H9 (cell line): ENCODE measurements around the gene KDM4C. TPM values are rescaled to one million over a fixed set of nuclear protein-coding genes. Genes with fewer than 3 reads are reported as not detected.

Experiments used
- DNase-seq: peaks from one replicate; pipeline ENCODE4 v3.0.0-alpha.2; 2017
- H2AFZ ChIP-seq: one replicate; pipeline ENCODE4 v1.6.1; 2013; ENCODE audit warnings: mild to moderate bottlenecking, low read length, control low read depth, moderate library complexity
- H2AK5ac ChIP-seq: 2 replicates; pipeline ENCODE4 v1.6.1; 2013; ENCODE audit warnings: low read length, control low read depth, mixed read lengths; ENCODE audit not compliant: insufficient read length
- H2BK120ac ChIP-seq: one replicate; pipeline ENCODE4 v1.6.1; 2013; ENCODE audit warnings: low read depth, mild to moderate bottlenecking, low read length, control low read depth, inconsistent platforms; ENCODE audit not compliant: poor library complexity, severe bottlenecking
- H2BK12ac ChIP-seq: 2 replicates; pipeline ENCODE4 v1.6.1; 2013; ENCODE audit warnings: low read length, control low read depth, mixed read lengths, low read depth; ENCODE audit not compliant: insufficient read length
- H2BK15ac ChIP-seq: 2 replicates; pipeline ENCODE4 v1.6.1; 2013; ENCODE audit warnings: low read depth, low read length, control low read depth
- H2BK20ac ChIP-seq: one replicate; pipeline ENCODE4 v1.6.1; 2013; ENCODE audit warnings: low read depth, mild to moderate bottlenecking, low read length, control low read depth, inconsistent platforms; ENCODE audit not compliant: poor library complexity, severe bottlenecking
- H2BK5ac ChIP-seq: 2 replicates; pipeline ENCODE4 v1.6.1; 2013; ENCODE audit warnings: low read length, control low read depth, mixed read lengths; ENCODE audit not compliant: insufficient read length
- H3K14ac ChIP-seq: 2 replicates; pipeline ENCODE4 v1.6.1; 2013; ENCODE audit warnings: low read length, control low read depth; ENCODE audit not compliant: insufficient read depth
- H3K18ac ChIP-seq: 2 replicates; pipeline ENCODE4 v1.6.1; 2013; ENCODE audit warnings: low read depth, mild to moderate bottlenecking, mixed read lengths, low read length, control low read depth; ENCODE audit not compliant: insufficient read length
- H3K23ac ChIP-seq: 2 replicates; pipeline ENCODE4 v1.6.1; 2013; ENCODE audit warnings: low read length, control low read depth, mixed read lengths, low read depth; ENCODE audit not compliant: insufficient read length
- H3K23me2 ChIP-seq: 2 replicates; pipeline ENCODE4 v1.6.1; 2013; ENCODE audit warnings: low read depth, mild to moderate bottlenecking, mixed read lengths, low read length, control low read depth; ENCODE audit not compliant: insufficient read length, poor library complexity, severe bottlenecking
- H3K27ac ChIP-seq: 2 replicates; pipeline ENCODE4 v1.5.1; 2013; ENCODE audit warnings: low read length, control low read depth, mixed read lengths, low read depth; ENCODE audit not compliant: insufficient read length
- H3K27me3 ChIP-seq: 2 replicates; pipeline ENCODE4 v1.6.1; 2013; ENCODE audit warnings: low read length, control low read depth, inconsistent platforms; ENCODE audit not compliant: insufficient read depth
- H3K4ac ChIP-seq: 2 replicates; pipeline ENCODE4 v1.6.1; 2013; ENCODE audit warnings: low read depth, mild to moderate bottlenecking, control low read depth, inconsistent platforms, low read length, moderate library complexity
- H3K4me1 ChIP-seq: 2 replicates; pipeline ENCODE4 v1.6.1; 2013; ENCODE audit warnings: low read length, control low read depth, inconsistent platforms; ENCODE audit not compliant: insufficient read depth
- H3K4me2 ChIP-seq: 2 replicates; pipeline ENCODE4 v1.6.1; 2013; ENCODE audit warnings: low read length, control low read depth, mixed read lengths; ENCODE audit not compliant: insufficient read length, insufficient read depth
- H3K56ac ChIP-seq: 2 replicates; pipeline ENCODE4 v1.6.1; 2013; ENCODE audit warnings: low read depth, mild to moderate bottlenecking, mixed read lengths, low read length, control low read depth; ENCODE audit not compliant: insufficient read length
- H3K79me1 ChIP-seq: 2 replicates; pipeline ENCODE4 v1.6.1; 2013; ENCODE audit warnings: low read depth, mild to moderate bottlenecking, moderate library complexity, low read length, control low read depth, inconsistent platforms; ENCODE audit not compliant: insufficient read depth, poor library complexity, severe bottlenecking
- H3K79me2 ChIP-seq: 2 replicates; pipeline ENCODE4 v1.6.1; 2013; ENCODE audit warnings: low read length, control low read depth, inconsistent platforms; ENCODE audit not compliant: insufficient read depth
- H3K9ac ChIP-seq: 2 replicates; pipeline ENCODE4 v1.6.1; 2013; ENCODE audit warnings: low read length, control low read depth, mixed read lengths; ENCODE audit not compliant: insufficient read length; ENCODE audit errors: extremely low read depth
- H3K9me3 ChIP-seq: one replicate; pipeline ENCODE4 v1.6.1; 2013; ENCODE audit warnings: low read depth, low read length, inconsistent platforms; ENCODE audit not compliant: control insufficient read depth
- H3T11ph ChIP-seq: one replicate; pipeline ENCODE4 v1.6.1; 2013; ENCODE audit warnings: mild to moderate bottlenecking, low read length, control low read depth, inconsistent platforms
- H4K20me1 ChIP-seq: one replicate; pipeline ENCODE4 v1.6.1; 2013; ENCODE audit not compliant: control insufficient read depth, insufficient read length, insufficient read depth
- H4K5ac ChIP-seq: 2 replicates; pipeline ENCODE4 v1.6.1; 2013; ENCODE audit warnings: low read depth, mild to moderate bottlenecking, mixed read lengths, low read length, control low read depth; ENCODE audit not compliant: insufficient read length
- H4K8ac ChIP-seq: replicated peaks from 2 replicates; pipeline ENCODE4 v1.6.1; 2013; ENCODE audit warnings: low read length, control low read depth, mixed read lengths, low read depth; ENCODE audit not compliant: insufficient read length
- H4K91ac ChIP-seq: 2 replicates; pipeline ENCODE4 v1.6.1; 2013; ENCODE audit warnings: low read depth, mild to moderate bottlenecking, moderate library complexity, mixed read lengths, low read length, control low read depth; ENCODE audit not compliant: insufficient read length
- H3K27ac Mint-ChIP-seq, 3 experiments: 2 replicates in 2 of 3; 3 replicates in 1 of 3; pipeline ENCODE4 v1.8.0; 2020 to 2021; ENCODE audit warnings: mixed read lengths in 3 of 3, mild to moderate bottlenecking in 1 of 3, moderate library complexity in 1 of 3
- H3K27me3 Mint-ChIP-seq: 2 replicates; pipeline ENCODE4 v1.8.0; 2021; ENCODE audit warnings: low read depth, mild to moderate bottlenecking, moderate library complexity, mixed read lengths
- H3K36me3 Mint-ChIP-seq, 3 experiments: 2 replicates in 2 of 3; 3 replicates in 1 of 3; pipeline ENCODE4 v1.8.0; 2020 to 2021; ENCODE audit warnings: low read depth in 3 of 3, mixed read lengths in 3 of 3; ENCODE audit not compliant: insufficient read depth in 1 of 3
- H3K4me1 Mint-ChIP-seq, 2 experiments: 2 replicates each; pipeline ENCODE4 v1.8.0; 2020; ENCODE audit warnings: mixed read lengths in 2 of 2
- H3K4me3 Mint-ChIP-seq, 2 experiments: 2 replicates in 1 of 2; 3 replicates in 1 of 2; pipeline ENCODE4 v1.8.0; 2020 to 2021; ENCODE audit warnings: mild to moderate bottlenecking in 2 of 2, mixed read lengths in 2 of 2, moderate library complexity in 1 of 2
- H3K9me3 Mint-ChIP-seq, 2 experiments: 2 replicates in 1 of 2; 3 replicates in 1 of 2; pipeline ENCODE4 v1.8.0; 2020; ENCODE audit warnings: mild to moderate bottlenecking in 2 of 2, mixed read lengths in 2 of 2, moderate library complexity in 1 of 2
- CTCF ChIP-seq: fragments of 200-600 bp; sonication (generic); conservative IDR thresholded peaks from 3 replicates; pipeline ENCODE4 v1.8.0; 2021; ENCODE audit warnings: antibody characterized with exemption, mild to moderate bottlenecking
- WGBS: extraction: QIAGEN DNeasy Blood & Tissue Kit; methylation state at CpG from one replicate; pipeline ENCODE4 v1.1.7; 2013; ENCODE audit warnings: missing lambda C conversion rate, low lambda C conversion rate, mixed read lengths; ENCODE audit not compliant: insufficient read length; ENCODE audit errors: extremely low coverage; 5-methylcytosine and 5-hydroxymethylcytosine counted together
- total RNA-seq: library from RNA; stranded (reverse); gene quantifications from 2 replicates; pipeline ENCODE4 v1.2.1, GENCODE V29; 2021

KDM4C gene
- total RNA-seq, 1 experiment from 2014 or later: 24.0 TPM

- Histone ChIP-seq H3K27ac (no peak overlapping the region), H2AFZ (no peak overlapping the region), H2BK12ac (no peak overlapping the region), H4K8ac (no peak overlapping the region), H3K23me2 (no peaks in the 10 kb centered on the region), H3K9ac (no peak overlapping the region), H3K27me3 (no peaks in the 10 kb centered on the region), H3K4ac (no peak overlapping the region), H2AK5ac (no peak overlapping the region), H2BK20ac (no peak overlapping the region), H3K79me1 (no peaks in the 10 kb centered on the region), H3K9me3 (no peaks in the 10 kb centered on the region), H2BK5ac (no peak overlapping the region), H4K91ac (no peak overlapping the region), H2BK15ac (no peak overlapping the region), H3K18ac (no peak overlapping the region), H2BK120ac (no peak overlapping the region), H3K4me2 (no peak overlapping the region), H3K14ac (no peak overlapping the region), H3K79me2 (no peaks in the 10 kb centered on the region), H4K20me1 (no peaks in the 10 kb centered on the region), H4K5ac (no peak overlapping the region), H3K56ac (no peak overlapping the region), H3T11ph (no peak overlapping the region), H3K23ac (no peak overlapping the region), H3K4me1 (no peaks in the 10 kb centered on the region; the same call in 1 of the 2 replicates)
- Mint-ChIP-seq H3K27ac (no peak overlapping the region), H3K4me1 (peaks cover 13 to 20% of the 10 kb centered on the region in 2 experiments), H3K36me3 (peaks cover 0 to 6% (median 5%) of the 10 kb centered on the region in 3 experiments; a peak in 4 of 7 replicates), H3K9me3 (no peaks in the 10 kb centered on the region), H3K4me3 (no peak overlapping the region), H3K27me3 (no peaks in the 10 kb centered on the region)
- DNase-seq: no peak
- TF ChIP-seq CTCF: no peak
- no CpG with 5 or more reads among the region's 1 CpG for WGBS
These were observed 374.8 kb downstream of the KDM4C start for GRCh38 chr9:7132605-7133004.
